Tibial nerve (tissue), 4 donors: Measurements from ENCODE around the gene HSPB9. TPM values are rescaled to one million over a fixed set of nuclear protein-coding genes. Genes with fewer than 3 reads are reported as not detected.

ENCODE experiments used
- DNase-seq, 2 donors: peaks; one replicate each; pipeline ENCODE4 v3.0.0-alpha.2; 2019; ENCODE audit warnings: low spot score in 2 of 2
- H3K27ac ChIP-seq, 4 donors: fragments of 200-600 bp; sonication (generic) in 3 of 4; one replicate each; pipeline ENCODE4 v1.5.1; 2017 to 2019; ENCODE audit warnings: mild to moderate bottlenecking in 1 of 4
- H3K27me3 ChIP-seq, 2 donors: fragments of 200-600 bp; sonication (generic) in 1 of 2; one replicate each; pipeline versions ENCODE4 v1.5.1 to v1.6.0; 2017 to 2019
- H3K36me3 ChIP-seq, 3 donors: fragments of 200-600 bp; sonication (generic); one replicate each; pipeline ENCODE4 v1.5.1; 2018 to 2019
- H3K4me1 ChIP-seq, 4 donors: fragments of 200-600 bp; sonication (generic) in 3 of 4; one replicate each; pipeline ENCODE4 v1.5.1; 2017 to 2019
- H3K4me3 ChIP-seq, 4 donors: fragments of 200-600 bp; sonication (generic) in 3 of 4; one replicate each; pipeline ENCODE4 v1.5.1; 2017 to 2019; ENCODE audit warnings: mild to moderate bottlenecking in 1 of 4, moderate library complexity in 1 of 4
- H3K9me3 ChIP-seq, 4 donors: fragments of 200-600 bp; sonication (generic) in 3 of 4; one replicate each; pipeline ENCODE4 v1.5.1; 2017 to 2019
- EP300 ChIP-seq, 2 donors: sonication (generic); formaldehyde crosslinking; IDR thresholded peaks; one replicate each; pipeline ENCODE4 v1.6.1; 2017; ENCODE audit warnings: antibody characterized with exemption in 2 of 2, mild to moderate bottlenecking in 1 of 2
- POLR2A ChIP-seq, 2 donors: fragments of 450-650 bp; IDR thresholded peaks; one replicate each; pipeline ENCODE4 v1.6.1; 2017; ENCODE audit warnings: antibody characterized with exemption in 2 of 2, mild to moderate bottlenecking in 2 of 2, moderate library complexity in 2 of 2
- WGBS, 2 donors: methylation state at CpG; one replicate each; pipeline ENCODE4 v1.1.5; 2018; 5-methylcytosine and 5-hydroxymethylcytosine counted together
- total RNA-seq, 4 donors: library from RNA; depleted of rRNA; stranded (reverse); fragments of >200 nt; gene quantifications; one replicate each; pipeline ENCODE4 v1.1.0, GENCODE V29; 2016
- TF ChIP-seq, protein P1 (sequence below), 5 experiments: fragments of 200-600 bp in 3 of 5; fragments of 450-650 bp in 2 of 5; sonication (generic) in 3 of 5; IDR thresholded peaks; one replicate each; pipeline ENCODE4 v1.5.1; 2016 to 2019; ENCODE audit warnings: antibody characterized with exemption in 5 of 5, mild to moderate bottlenecking in 3 of 5, moderate library complexity in 2 of 5

HSPB9 gene
- total RNA-seq, 4 donors from 2014 or later = 0.22 TPM; not detected in 3

DNA sequence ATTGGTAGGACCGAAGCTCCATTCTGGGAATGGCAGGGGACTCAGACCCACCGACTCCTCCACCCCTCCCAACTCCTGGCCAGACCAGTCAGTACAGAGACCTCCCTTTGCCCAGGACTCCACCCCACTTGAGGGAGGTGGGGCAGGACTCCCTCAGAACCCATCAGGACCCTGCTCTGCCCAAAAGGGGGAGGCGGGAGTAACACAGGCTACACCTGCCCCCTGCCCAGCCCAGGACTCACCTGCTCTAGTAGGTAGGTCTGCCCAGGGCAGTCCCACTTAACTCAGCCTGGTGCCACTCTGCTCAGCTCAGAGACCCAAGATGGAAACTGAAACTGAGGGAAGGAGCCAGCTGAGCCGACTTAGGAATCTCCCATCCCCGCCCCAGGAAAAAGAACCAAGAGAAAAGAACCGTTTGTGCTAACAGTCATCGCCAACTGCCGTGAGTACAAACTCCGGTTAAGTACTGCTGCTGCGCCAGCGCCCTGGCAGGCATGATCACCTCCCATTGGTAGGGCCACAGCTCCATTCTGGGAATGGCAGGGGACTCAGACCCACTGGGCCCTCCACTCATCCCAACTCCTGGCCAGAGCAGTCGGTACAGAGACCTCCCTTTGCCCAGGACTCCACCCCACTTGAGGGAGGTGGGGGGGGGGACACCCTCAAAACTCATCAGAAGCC, 10.6 kb upstream of the HSPB9 start:
- 3 to 9% methylated on average over 9 to 11 of the region's 12 CpGs for WGBS, 2 donors
- no peaks in the 10 kb centered on the region for H3K27me3 ChIP-seq
- peak overlapping the region; percentile 40 to 72 (median 66) for H3K4me3 ChIP-seq
- H3K36me3 ChIP-seq = peaks cover 0 to 64% (median 0%) of the 10 kb centered on the region in 3 donors
- DNase-seq = no peak
- peaks cover 0 to 50% (median 20%) of the 10 kb centered on the region in 4 donors for H3K4me1 ChIP-seq
- H3K9me3 ChIP-seq = no peaks in the 10 kb centered on the region
- no peak for TF ChIP-seq EP300 (IDR thresholded peaks at IDR 0.05)
- H3K27ac ChIP-seq = peak overlapping the region; percentile 64 to 95 (median 94)

DNA sequence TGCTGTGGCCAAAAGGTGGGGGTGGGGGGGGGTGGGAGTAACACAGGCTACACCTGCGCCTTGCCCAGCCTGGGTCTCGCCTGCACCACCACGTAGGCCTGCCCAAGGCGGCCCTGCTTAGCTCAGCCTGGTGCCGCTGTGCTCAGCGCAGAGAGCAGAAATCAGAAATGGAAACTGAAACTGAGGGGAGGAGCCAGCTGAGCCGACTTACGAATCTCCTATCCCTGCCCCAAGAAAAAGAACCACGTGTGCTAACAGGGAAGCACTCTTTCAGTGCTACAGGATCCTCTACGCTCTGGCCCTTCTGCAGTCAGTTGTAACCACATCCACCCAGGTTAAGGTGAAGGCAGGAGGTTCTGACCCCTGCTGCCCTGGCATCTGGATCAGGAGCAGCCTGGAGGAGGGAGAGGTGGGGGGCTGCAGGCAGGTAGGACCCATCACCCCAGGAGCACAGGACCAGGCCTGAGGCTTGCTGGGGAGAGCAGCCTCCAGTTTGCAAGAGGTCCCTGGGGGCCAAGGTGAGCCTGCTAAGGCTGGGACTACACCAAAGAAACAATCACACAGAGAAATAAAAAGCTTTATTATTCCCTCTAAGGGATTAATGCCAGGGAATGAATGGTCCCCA, 9.9 kb upstream of the HSPB9 start, which contains the start of gene DHX58:
Gene DHX58, minus strand, starts transcription at position 163 of the 625 bp plus-strand sequence. CDS start 822 bp downstream, outside the sequence.
- H3K27me3 ChIP-seq = no peaks in the 10 kb centered on the region
- no peaks in the 10 kb centered on the region for H3K9me3 ChIP-seq
- WGBS, 2 donors = 1 to 2% methylated on average over 10 of the region's 10 CpGs
- H3K4me1 ChIP-seq = peaks cover 0 to 46% (median 20%) of the 10 kb centered on the region in 4 donors
- H3K4me3 ChIP-seq = peak within 1 kb of the TSS; percentile 40 to 72 (median 66)
- TF ChIP-seq, protein P1, sequence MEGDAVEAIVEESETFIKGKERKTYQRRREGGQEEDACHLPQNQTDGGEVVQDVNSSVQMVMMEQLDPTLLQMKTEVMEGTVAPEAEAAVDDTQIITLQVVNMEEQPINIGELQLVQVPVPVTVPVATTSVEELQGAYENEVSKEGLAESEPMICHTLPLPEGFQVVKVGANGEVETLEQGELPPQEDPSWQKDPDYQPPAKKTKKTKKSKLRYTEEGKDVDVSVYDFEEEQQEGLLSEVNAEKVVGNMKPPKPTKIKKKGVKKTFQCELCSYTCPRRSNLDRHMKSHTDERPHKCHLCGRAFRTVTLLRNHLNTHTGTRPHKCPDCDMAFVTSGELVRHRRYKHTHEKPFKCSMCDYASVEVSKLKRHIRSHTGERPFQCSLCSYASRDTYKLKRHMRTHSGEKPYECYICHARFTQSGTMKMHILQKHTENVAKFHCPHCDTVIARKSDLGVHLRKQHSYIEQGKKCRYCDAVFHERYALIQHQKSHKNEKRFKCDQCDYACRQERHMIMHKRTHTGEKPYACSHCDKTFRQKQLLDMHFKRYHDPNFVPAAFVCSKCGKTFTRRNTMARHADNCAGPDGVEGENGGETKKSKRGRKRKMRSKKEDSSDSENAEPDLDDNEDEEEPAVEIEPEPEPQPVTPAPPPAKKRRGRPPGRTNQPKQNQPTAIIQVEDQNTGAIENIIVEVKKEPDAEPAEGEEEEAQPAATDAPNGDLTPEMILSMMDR (IDR thresholded peaks at IDR 0.05) = no peak
- TF ChIP-seq EP300 (IDR thresholded peaks at IDR 0.05) = peak in 1 of 2 donors; percentile 91
- peak; percentile 41 to 65 for TF ChIP-seq POLR2A (IDR thresholded peaks at IDR 0.05)
- DNase-seq = peak; percentile 50 to 76
- H3K27ac ChIP-seq = peak within 1 kb of the TSS; percentile 64 to 95 (median 94)
- peaks cover 0 to 68% (median 0%) of the 10 kb centered on the region in 3 donors for H3K36me3 ChIP-seq

DNA sequence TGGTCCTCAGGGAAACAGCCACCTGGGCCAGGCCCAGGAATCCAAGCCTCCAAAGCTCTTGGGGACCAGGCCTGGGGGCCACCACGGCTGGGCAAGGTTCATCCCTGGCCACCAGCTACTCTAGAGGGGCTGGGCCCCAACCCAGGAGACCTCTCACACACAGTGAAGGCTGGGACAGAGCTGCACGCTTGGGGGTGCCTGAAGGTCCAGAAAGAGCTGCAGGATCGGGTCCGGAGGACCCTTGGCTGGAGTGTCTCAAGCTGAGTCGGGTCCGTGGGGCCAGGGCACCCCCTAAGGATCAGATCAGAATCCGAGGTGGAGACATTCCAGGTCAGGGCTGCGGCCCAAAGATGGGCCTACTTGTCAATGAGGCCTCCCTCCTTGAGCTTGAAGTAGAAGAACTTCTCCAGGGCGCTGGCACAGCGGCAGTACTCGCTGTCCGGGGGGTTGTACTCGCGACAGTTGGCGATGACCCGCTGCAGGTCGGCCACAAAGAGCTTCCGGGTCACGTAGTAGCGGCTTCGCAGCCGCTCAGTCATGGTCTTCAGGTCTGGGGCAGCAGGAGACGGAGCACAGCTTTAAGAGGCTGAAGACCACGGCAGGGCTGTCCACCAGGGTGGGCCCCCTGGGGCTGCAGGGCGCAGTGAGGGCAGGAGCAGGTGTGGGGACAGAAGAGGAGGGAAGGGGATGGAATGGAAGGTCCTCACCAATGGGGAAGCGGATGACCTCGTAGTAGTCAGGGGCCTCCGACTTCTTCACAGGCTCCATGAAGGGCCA, 9.1 kb upstream of the HSPB9 start:
- peaks cover 0 to 38% (median 20%) of the 10 kb centered on the region in 4 donors for H3K4me1 ChIP-seq
- no peak overlapping the region for H3K4me3 ChIP-seq
- peaks cover 0 to 68% (median 0%) of the 10 kb centered on the region in 3 donors for H3K36me3 ChIP-seq
- H3K9me3 ChIP-seq = no peaks in the 10 kb centered on the region
- 84 to 85% methylated on average over 27 to 28 of the region's 28 CpGs for WGBS, 2 donors
- peak overlapping the region; percentile 64 to 95 (median 94) for H3K27ac ChIP-seq
- TF ChIP-seq, protein P1 (IDR thresholded peaks at IDR 0.05) = no peak
- TF ChIP-seq POLR2A (IDR thresholded peaks at IDR 0.05) = no peak
- TF ChIP-seq EP300 (IDR thresholded peaks at IDR 0.05) = no peak
- H3K27me3 ChIP-seq = no peaks in the 10 kb centered on the region
- DNase-seq = no peak

DNA sequence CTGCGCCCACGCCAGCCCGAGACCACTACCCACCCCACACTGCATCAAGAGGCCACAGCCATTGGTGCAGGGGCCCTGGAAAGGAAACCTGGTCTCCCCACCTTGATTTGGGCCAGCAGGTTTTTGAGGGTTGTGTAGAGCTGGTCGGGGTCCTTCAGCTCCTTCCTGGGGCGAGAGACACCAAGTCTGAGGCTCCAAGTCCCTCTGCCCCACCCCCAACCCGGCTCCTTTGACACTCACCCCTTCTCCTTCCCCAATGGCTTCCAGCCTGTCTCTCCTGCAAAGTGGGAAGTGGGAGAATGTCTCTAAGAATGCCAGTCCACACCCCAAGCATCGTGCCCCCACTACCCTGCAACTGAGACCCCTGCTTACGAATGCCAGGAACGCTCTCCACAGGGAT, 8.5 kb upstream of the HSPB9 start:
- no peaks in the 10 kb centered on the region for H3K9me3 ChIP-seq
- DNase-seq = no peak
- peak overlapping the region in 1 of 4 donors; percentile 95 for H3K27ac ChIP-seq
- 90 to 95% methylated on average over 9 of the region's 9 CpGs for WGBS, 2 donors
- H3K4me3 ChIP-seq = no peak overlapping the region
- H3K4me1 ChIP-seq = peaks cover 0 to 41% (median 20%) of the 10 kb centered on the region in 4 donors
- peaks cover 0 to 68% (median 0%) of the 10 kb centered on the region in 3 donors for H3K36me3 ChIP-seq
- TF ChIP-seq EP300 (IDR thresholded peaks at IDR 0.05) = no peak
- TF ChIP-seq, protein P1 (IDR thresholded peaks at IDR 0.05) = no peak
- no peak for TF ChIP-seq POLR2A (IDR thresholded peaks at IDR 0.05)
- no peaks in the 10 kb centered on the region for H3K27me3 ChIP-seq

DNA sequence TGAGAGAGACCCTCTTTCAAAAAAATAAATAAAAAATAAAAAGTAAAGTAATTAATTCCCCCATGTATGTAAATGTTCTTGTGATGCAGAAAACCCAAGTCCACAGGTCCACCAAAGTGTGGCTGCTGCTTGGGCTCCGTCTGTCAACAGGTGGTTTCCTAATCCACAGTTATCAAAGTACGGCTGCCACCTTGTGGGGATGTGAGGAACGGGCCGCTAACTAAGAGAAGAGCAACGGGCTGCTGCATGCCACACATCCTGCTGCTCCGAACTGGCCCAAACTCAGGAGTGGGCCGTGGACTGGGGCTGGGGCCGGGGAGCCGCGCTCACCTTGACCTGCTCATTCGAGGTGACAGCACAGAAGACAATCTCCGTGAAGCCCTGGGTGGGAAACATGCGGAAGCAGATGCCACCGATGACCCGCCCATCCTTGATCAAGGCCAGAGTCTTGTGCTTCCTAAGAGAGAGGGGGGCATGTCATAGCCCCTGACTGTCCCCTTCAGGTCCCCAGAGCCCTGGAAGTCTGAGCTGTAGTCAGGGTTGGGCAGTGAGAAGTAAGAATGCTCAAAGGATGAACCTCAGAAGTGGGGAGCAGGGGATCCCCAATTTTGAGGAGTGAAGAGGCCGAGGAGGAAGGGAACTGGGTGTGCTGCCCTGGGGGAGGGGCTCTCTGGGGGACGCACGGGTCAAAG, 5.8 kb upstream of the HSPB9 start:
- WGBS, 2 donors = 31 to 41% methylated on average over 17 to 18 of the region's 18 CpGs
- DNase-seq = peak; percentile 85 to 96
- Histone ChIP-seq H3K9me3 (no peaks in the 10 kb centered on the region), H3K27ac (no peak overlapping the region), H3K36me3 (peaks cover 0 to 68% (median 0%) of the 10 kb centered on the region in 3 donors), H3K4me1 (peaks cover 0 to 45% (median 24%) of the 10 kb centered on the region in 4 donors), H3K4me3 (no peak overlapping the region), H3K27me3 (no peaks in the 10 kb centered on the region)
- TF ChIP-seq EP300 (IDR thresholded peaks at IDR 0.05) = no peak
- TF ChIP-seq, protein P1 (IDR thresholded peaks at IDR 0.05) = peak; percentile 71 to 89 (median 81)
